ENCODE measurements around the gene PIGW.

The PIGW gene

GRCh38 chr17:36546418-36547093 is 11.8 kb downstream of the PIGW start:
- no peak for DNase-seq

GRCh38 chr17:36547776-36548175 is 13.0 kb downstream of the PIGW start:
- DNase-seq = no peak

- DNase-seq = no peak
Measured at GRCh38 chr17:36550491-36551417, 16.0 kb downstream of the PIGW start.

- no peak for DNase-seq
Measured at GRCh38 chr17:36553459-36553858, 18.7 kb downstream of the PIGW start.

- DNase-seq = no peak
Measured at GRCh38 chr17:36566081-36566480, 31.3 kb downstream of the PIGW start.

- DNase-seq = no peak
Measured at GRCh38 chr17:36575028-36575427, 40.2 kb downstream of the PIGW start.

- no peak for DNase-seq
Measured at GRCh38 chr17:36576793-36577192, 42.0 kb downstream of the PIGW start.

- DNase-seq = no peak
Measured at GRCh38 chr17:36578671-36579070, 43.9 kb downstream of the PIGW start.

- DNase-seq = no peak
Measured at GRCh38 chr17:36583787-36584186, 49.0 kb downstream of the PIGW start.

GRCh38 chr17:36586138-36586537 is 51.4 kb downstream of the PIGW start:
- no peak for DNase-seq

All from DMS 273 treated with DMSO at 0.1 percent for 48 hours (cell line).